ENCODE data around the gene SLC5A1.
A peak's percentile ranks its signal among the peaks of the same experiment; 100 is the strongest.
"Not testable (repeated sequence)": the region's sequence is repeated elsewhere in the genome, so short reads cannot be mapped to it uniquely, and the experiment has no call there.

SLC5A1 gene

DNA sequence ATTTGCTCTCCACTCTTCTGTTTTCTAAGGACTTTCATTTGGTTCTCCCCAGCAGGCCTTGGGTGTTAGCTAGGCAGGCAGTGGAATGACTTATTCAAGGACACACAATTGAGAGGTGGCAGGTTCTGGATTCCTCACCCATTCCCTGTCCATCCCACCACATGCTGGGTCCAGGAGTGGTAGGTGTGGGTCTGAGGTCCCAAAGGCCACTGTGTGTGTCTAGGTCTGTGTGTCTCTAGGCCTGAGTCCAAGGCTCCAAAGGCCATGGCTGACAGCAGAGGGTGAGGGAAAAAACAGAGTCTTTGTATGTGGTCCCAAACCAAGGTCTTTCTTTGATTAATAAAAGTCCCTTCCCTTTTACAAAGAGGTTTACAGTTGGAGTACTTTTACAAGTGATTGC, 40.8 kb downstream of the SLC5A1 start:
- DNase-seq (ENCODE audit: low read depth in 2 of 2): no peak

DNA sequence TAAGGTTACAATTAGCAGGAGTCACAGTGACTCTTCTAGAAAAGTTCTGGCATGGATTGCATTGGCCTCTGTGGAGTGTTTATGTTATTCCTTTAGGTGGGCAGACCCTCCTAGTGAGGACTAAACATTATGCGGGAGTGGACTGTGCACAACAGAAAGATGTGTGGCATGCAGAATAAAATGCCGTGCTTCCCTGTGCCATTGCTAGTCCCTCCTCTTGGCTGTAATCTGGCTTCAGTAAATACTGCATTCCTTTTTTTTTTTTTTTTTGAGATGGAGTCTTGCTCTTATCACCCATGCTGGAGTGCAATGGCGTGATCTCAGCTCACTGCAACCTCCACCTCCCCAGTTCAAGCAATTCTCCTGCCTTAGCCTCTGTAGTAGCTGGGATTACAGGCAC, 45.0 kb downstream of the SLC5A1 start:
- no peak for DNase-seq (ENCODE audit: low read depth in 2 of 2)

DNA sequence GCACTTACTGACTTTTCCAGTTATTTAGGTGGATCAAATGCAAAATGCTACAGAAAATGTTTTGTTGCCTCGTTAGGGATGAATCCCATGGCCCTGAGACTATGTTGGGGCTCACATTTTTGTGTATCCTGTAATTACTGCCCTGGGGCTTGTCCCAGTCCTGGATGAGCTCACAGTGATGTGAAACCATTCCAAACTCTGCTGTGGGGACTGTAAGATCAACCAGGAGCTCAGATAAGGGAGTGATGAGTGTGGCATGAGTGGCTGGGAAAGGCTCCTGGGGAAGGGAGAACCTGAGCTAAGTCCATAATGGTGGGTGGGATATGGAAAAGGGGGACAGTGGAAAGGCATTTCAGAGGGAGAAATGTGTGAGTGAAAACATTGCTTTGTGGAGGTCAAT, 54.0 kb downstream of the SLC5A1 start:
- DNase-seq (ENCODE audit: low read depth in 2 of 2): no peak

DNA sequence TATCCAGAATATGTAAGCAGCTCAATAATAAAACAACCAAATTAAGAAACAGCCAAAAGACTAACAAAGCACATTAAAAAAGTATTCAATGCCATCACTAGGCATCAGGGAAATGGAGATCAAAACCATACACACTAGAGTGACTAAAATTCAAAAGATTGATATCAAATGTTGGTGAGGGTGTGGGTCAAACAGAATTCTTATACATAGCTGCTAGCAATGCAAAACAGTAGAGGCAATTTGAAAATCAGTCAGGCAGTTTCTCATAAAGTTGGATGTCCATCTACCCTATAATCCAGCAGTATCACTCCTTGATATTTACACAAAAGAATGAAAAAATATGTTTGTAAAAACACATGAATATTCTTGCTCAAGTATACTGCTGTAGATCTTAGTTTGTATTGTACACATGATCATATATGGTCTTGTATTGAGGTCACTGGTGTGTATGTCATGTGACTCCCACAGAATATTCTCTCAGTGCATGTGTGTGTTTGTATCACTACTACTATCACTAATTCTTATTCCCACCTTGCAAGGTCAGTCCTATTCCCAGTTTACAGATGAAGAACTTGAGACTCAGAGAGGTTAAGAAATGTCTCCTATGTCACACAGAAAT, 54.9 kb downstream of the SLC5A1 start:
- DNase-seq (ENCODE audit: low read depth in 2 of 2): no peak

DNA sequence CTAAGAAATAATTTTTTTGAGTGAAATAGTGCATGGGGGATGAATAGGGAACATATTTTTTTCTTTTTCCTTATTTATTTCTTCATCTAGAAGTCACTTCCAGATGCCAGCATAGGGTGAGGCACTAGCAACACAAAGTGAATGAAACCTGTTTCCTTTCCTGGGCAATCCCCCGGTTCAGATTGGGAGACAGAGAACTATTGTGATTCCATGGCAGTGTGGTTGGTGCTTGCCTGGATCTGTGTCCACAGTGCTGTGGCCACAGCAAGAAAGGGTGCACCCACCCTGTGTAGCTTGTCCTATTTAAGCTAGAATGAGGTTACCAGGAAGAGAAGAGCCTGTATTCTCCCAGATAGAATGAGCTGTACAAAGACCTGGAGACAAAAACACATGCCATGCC, 57.6 kb downstream of the SLC5A1 start:
- no peak for DNase-seq (ENCODE audit: low read depth in 2 of 2)

DNA sequence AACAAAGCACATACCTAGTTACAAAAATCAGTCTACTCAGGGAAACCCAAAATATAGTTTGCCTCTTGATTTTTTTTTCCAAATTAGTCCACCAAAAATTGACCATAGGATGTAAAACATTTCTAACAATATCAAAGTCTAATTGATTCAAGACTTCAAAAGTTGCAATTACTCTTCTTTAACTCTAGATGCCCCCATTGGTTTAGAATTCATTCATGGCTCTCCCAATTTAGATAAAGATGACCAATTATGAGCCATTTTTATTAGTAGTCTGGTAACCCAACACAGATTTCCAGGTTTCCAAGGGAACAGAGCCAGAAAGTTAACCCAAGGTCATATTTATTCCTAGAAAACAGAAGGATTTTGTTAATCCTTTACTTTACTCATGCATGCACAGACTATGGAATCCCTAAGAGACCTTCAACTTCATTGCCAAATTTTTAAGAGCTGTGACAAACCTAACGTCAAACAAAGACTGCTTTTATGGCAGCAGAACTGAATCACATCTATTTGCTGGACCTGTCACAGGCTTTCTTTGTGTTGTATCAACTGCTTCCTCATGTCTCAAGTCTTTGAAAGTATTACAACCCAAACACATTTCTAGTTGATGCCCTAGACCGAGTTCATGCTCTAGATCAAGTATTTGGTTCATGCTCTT, 60.7 kb downstream of the SLC5A1 start:
- DNase-seq (ENCODE audit: low read depth in 2 of 2): no peak

DNA sequence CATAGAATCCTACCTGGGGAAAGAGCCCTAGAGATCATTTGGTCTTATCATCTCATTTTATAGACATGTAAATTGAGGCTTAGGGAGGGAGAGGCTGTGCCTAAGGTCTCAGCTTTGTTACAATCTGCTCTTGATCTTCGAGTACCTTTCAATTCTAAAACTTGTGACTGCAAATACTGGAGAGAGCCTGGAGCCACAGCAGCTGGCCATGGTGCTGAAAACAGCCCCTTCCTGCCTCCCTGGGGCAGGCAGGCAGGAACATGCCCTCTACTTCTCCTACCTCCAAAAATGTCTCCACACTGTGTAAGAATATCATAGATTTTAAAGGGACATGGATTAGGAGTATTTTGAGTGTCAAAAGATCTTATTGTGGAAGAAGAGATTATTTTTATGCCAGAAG, 63.9 kb downstream of the SLC5A1 start:
- no peak for DNase-seq (ENCODE audit: low read depth in 2 of 2)

DNA sequence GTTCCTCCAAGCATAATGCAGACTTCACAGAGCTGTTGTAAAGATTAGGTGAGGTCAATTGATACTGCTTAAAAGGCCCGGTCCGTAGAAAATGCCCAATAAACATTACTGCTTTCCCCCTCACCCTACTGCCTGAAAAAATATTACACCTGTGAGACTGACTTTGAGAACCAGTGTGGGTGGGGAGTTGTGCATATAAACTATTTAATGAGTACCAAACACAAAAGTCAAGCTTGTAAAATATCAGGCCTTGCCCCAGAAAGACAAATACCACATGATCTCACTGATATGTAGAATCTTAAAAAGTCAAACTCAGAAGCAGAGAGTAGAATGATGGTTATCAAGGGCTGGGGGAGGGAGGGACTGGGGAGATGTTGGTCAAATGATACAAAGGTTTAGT, 69.3 kb downstream of the SLC5A1 start:
- DNase-seq (ENCODE audit: low read depth in 2 of 2): no peak

DNA sequence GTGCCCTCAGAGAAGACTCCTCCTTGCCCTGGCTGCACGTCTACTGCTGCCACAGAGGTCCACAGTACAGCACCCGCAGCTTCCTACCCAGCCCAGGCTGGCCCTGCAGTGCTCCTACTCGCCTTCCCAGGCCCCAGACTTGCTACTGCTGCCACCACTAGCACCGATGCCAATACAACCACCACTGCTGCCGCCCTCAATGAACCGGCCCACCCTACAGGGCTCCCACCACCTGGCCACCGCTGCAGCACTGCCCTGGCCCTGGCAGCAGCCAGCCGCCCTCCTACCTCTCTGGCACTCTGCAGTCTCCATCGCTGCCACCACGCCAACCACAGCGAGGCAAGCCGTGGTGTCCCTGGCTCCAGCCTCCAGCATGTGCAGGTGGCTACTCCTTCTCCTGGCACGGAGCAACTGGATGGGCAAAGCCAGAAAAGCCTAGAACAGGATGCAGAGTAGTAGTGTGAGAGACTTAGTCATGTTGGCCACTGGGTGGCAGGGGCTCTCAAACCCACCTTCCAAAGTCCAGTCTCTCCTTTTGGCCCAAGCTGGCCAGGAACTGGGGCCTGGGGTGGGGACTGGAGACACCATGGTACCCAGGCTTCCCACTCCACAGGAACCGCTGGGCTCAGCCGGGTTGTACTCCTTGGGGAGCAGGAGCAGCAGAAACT, 76.6 kb downstream of the SLC5A1 start:
- DNase-seq (ENCODE audit: low read depth in 2 of 2): no peak

DNA sequence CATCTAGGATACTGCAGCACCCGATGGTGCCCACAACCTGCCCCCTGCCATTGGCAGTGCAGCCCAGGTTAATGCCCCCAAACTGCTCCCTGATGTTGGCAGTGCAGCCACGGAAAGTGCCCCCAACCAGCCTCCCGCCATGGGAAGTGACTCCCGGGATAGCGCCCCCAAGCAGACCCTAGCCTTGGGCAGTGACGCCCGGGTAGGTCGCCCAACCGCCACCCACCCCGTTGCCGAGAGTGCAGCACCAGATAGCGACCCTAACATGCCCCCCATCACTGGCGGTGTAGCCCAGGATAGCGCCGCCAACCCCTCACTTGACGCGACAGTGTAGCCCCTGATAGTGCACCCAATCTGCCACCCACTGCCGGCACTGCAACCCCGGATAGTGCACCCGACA, 77.5 kb downstream of the SLC5A1 start:
- no peak for DNase-seq (ENCODE audit: low read depth in 2 of 2)

DNA sequence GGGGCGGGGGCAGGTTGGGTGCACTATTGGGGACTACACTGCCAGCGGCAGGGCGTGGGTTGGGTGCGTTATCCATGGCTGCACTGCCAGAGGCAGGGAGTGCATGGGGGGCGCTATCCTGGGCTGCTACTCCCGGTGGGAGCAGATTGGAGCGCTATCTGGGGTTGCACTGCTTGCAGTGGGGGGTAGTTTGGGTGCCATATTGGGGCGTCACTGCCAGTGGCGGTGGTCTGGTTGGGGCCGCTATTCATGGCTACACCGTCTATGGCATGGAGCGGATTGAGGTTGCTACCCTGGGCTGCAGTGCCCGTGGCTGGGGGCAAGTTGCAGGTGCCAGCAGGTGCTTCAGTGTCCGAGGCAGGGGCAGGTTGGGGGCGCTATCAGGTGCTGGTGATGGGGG, 79.8 kb downstream of the SLC5A1 start:
- no peak for DNase-seq (ENCODE audit: low read depth in 2 of 2)

DNA sequence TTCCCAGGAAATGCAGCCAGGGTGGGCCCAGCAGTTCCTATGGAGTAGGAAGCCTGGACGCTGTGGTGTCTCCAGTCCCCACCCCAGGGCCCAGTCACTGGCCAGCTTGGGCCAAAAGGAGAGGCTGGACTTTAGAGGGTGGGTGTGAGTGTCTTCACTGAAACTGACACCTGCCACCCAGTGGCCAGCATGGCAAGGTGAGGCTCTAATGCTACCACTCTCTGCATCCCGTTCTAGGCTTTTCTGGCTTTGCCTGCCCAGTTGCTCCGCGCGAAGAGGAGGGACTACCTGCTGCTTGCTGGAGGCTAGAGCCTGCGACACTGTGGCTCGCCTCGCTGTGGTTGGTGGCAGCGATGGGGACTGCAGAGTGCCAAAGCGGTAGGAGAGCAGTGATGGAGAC, 80.6 kb downstream of the SLC5A1 start:
- DNase-seq (ENCODE audit: low read depth in 2 of 2): no peak

DNA sequence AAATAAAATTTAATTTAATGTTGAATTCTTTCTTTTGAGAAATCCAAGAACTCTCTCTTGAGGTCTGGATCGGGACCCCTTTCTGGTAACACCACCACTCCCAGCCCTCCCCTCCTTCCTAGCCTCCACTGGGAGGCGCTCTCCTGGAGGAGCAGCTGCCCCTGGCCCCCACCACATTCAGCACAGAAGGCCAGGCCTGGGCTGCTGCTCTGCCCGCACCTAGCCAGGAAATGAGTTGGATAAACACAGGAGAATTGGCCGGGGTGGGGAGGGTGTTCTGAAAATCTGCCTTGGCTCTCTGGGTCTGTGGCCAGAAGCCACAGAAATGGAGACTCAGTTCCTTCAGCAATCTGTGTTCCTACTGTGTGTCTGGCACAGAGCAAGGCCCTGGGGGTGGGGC, 84.8 kb downstream of the SLC5A1 start:
- DNase-seq (ENCODE audit: low read depth in 2 of 2): no peak

DNA sequence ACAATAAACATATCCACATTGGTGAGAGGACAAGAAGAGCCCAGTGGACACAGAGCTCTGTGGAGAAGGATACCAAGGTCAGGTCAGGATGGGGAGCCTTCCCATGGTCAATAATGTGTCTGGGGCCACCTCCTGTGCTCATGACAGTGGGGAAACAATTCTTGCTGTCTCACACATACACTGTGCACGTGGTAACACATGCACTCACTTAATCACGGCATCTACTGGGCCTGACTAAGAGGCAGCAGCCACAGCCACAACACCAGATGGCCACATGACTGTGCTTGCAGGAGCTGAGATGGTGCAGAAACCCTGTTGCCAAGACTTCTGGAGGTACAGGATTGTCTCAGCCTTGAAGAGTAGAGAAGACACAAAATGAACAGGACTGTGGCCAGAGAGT, 87.4 kb downstream of the SLC5A1 start:
- DNase-seq (ENCODE audit: low read depth in 2 of 2): no peak

DNA sequence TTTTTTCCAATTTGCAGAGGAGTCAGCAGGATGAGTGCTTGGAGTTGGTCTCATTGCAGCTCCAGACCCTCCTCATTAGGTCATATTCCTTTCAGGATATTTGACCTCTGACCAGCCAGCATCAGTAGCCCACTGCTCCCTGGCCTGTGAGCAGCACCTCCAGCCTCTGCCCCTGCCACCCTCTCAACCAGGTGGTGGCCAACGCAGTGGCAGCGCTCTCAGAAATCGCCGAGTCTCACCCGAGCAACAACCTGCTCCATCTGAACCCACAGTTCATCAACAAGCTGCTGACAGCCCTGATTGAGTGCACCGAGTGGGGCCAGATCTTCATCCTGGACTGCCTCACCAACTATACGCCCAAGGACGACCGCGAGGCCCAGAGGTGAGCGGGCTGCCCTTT, 89.1 kb downstream of the SLC5A1 start:
- no peak for DNase-seq (ENCODE audit: low read depth in 2 of 2)

DNA sequence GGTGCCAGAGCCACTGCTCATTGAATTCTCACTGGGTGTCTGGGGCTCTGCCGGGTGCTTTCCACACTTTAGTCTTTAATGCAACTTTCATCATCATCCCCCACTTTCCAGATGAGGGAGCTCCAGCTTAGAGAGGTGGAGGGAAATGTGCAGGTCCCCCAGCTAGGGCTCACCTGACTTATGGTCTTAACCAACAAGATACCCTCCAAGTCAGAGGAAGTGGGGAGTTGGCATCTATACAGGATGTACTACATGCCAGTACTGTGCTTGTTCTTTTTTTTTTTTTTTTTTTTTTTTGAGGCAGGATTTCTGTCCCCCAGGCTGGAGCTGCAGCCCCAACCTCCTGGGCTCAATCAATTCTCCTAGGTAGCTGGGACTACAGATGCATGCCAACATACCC, 89.7 kb downstream of the SLC5A1 start:
- DNase-seq (ENCODE audit: low read depth in 2 of 2): no peak

DNA sequence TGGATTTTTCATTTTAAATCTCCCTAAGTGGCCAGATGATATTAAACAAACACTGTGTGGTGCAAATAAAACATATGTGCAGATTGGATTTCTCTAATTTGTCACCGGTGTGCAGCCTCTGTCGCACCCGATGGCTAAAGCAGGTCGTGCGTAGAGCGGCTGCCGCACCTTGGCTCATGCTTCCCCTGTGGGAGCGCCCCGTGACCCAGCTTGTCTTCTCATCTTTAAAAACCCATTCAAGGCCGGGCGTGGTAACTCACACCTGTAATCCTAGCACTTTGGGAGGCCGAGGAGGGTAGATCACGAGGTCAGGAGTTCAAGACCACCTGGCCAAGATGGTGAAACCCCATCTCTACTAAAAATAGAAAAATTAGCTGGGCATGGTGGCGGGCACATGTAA, 91.7 kb downstream of the SLC5A1 start:
- not testable (repeated sequence) for DNase-seq (ENCODE audit: low read depth in 2 of 2)

DNA sequence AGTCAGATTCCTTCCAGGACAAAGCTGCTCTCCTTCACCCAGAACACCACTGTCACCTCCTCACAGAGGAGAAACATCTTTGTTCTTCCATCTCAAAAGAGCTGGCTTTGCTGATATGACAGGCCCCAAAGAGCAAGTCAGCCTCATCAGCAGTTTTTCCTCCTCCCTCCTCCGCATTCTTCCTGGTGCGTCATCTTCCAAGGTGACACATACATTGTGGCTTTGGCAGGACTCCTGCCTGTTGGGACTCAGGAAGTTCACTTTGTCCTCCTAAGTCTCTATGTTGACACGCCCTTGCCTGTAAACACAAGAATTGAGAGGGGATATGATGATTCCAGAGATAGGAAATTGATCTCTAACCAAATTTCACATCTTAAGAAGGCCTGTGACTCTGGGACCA, 92.9 kb downstream of the SLC5A1 start:
- not testable (repeated sequence) for DNase-seq (ENCODE audit: low read depth in 2 of 2)

DNA sequence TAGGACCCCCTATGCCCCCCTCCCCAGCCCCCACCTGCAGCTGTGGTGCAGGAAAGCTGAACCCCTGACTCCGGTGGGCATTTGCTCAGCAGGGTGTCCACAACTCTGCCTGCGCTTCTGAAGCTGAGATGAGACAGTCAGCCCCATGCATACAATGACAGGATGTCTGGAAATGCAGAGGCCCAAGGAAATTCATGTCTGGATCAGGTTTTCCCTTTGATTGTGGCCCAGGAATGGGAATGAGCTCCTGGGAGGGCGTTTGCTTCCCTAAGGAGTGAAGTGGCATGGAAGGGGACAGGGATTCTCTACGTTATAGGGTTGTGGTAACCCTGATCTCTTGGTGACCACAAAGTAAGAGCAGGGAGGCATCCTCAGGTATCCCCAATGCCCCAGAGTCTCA, 93.8 kb downstream of the SLC5A1 start:
- DNase-seq (ENCODE audit: low read depth in 2 of 2): not testable (repeated sequence)

DNA sequence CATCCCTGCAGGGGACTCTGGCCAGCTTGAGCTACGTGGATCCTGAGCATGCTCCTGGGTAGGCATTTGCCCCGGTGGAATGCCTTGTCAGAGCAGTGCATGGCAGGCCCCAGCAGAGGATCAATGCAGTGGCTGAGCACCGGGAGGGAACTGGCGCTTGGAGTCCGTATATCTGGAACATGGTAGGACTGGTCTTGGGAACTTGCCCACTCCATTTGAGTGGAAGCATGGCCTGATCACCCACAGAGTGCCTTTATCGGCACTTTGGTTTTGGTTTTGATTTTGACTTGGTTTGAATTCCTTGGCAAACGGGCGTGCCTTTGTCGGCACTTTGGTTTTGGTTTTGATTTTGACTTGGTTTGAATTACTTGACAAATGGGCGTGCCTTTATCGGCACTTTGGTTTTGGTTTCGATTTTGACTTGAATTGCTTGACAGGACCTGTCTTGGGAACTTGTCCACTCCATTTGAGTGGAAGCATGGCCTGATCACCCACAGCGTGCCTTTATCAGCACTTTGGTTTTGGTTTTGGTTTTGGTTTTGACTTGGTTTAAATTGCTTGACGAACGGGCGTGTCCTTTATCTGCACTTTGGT, 94.8 kb downstream of the SLC5A1 start:
- peak; percentile 17 to 23 for DNase-seq (ENCODE audit: low read depth in 2 of 2)

DNA sequence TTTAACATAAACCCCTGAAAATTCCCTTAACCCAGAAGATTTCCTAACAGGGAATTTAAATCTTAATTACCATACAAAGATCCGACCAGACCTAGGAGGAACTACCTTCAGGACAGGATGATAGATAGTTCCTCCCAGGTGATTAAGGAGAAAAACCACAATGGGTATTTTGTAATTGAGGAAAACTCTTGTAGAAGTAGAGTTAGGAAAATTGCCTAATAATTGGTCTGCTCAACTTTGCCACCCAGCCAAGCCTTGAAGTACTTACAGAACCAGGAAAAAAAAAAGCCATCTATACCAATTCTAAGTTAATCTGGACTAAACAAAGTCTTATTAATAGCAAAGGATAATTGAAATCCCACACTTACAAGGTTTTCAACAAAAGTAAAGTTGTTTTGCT, 95.5 kb downstream of the SLC5A1 start:
- not testable (repeated sequence) for DNase-seq (ENCODE audit: low read depth in 2 of 2)

DNA sequence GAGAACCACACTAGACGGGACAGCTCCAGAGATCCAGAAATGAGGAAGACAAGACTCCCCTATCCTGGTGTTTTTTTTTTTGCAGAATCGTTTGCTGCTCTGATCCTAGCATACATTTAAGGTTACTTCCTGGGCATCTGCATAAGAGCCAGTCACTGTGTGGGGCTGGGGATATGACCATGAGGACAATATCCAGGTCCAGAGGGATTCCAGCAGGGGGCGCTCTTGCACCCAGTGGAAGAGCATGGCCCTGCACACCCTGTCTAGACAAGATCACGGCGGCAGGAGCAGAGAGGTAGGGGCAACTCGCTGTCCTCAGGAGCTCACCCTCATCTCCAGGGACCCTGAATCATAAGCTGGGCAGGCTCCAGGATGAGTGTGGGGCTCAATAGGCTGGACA, 97.6 kb downstream of the SLC5A1 start:
- DNase-seq (ENCODE audit: low read depth in 2 of 2): not testable (repeated sequence)

DNA sequence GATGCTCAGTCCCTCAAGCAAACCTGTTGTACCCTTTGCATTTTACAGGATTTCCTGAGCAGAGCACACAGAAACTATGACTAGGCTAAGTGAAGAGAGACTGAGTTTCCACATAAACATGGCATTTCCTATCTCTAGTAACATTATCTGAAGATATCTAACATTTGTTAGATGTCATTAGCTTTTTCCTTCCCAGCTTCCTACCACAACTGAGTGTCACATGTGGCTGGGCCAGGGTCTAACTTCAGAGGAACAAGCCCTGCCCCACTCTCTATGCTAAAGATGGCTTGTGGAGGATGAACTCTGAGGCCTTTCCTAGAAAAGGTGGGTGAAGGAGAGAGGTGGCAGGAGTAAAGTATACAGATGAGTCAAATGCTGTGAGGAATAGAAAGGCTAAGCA, 99.5 kb downstream of the SLC5A1 start:
- DNase-seq (ENCODE audit: low read depth in 2 of 2): no peak
